Neural cell (in vitro differentiated cells): ENCODE results near the gene L3MBTL2. TPM values are rescaled to one million over a fixed set of nuclear protein-coding genes. Genes with fewer than 3 reads are reported as not detected.

Source experiments
- H2AFZ ChIP-seq: fragments of 200-600, 300-800 bp; sonication (generic), shearing (Covaris generic); 2 replicates; pipeline ENCODE4 v1.6.0; 2014; ENCODE audit warnings: low read depth, mild to moderate bottlenecking, antibody characterized with exemption, low read length, moderate library complexity
- H3F3A ChIP-seq: fragments of 200-600 bp; shearing (Covaris generic); 2 replicates; pipeline ENCODE4 v1.6.1; 2016; ENCODE audit warnings: mild to moderate bottlenecking, moderate library complexity, mixed read lengths, antibody characterized with exemption, low read length; ENCODE audit not compliant: insufficient read depth, poor library complexity, severe bottlenecking
- H3K27ac ChIP-seq: fragments of 200-600, 300-800 bp; sonication (generic), shearing (Covaris generic); 2 replicates; pipeline ENCODE4 v1.5.1; 2014; ENCODE audit warnings: mild to moderate bottlenecking, low read length, moderate library complexity
- H3K27me3 ChIP-seq: fragments of 300-800, 200-600 bp; sonication (generic), shearing (Covaris generic); 2 replicates; pipeline ENCODE4 v1.6.0; 2014; ENCODE audit warnings: mild to moderate bottlenecking, low read depth, low read length, moderate library complexity; ENCODE audit not compliant: insufficient read depth
- H3K36me3 ChIP-seq: fragments of 300-800, 200-600 bp; sonication (generic), shearing (Covaris generic); 2 replicates; pipeline ENCODE4 v1.5.1; 2014; ENCODE audit warnings: mild to moderate bottlenecking, antibody characterized with exemption, low read length, moderate library complexity; ENCODE audit not compliant: insufficient read depth
- H3K4me2 ChIP-seq: fragments of 300-800, 200-600 bp; sonication (generic), shearing (Covaris generic); 2 replicates; pipeline ENCODE4 v1.6.0; 2014; ENCODE audit warnings: mild to moderate bottlenecking, low read length
- H3K4me3 ChIP-seq: fragments of 300-800, 200-600 bp; sonication (generic), shearing (Covaris generic); 2 replicates; pipeline ENCODE4 v1.5.1; 2014; ENCODE audit warnings: mild to moderate bottlenecking, low read length, moderate library complexity
- H3K79me2 ChIP-seq: fragments of 200-600 bp; shearing (Covaris generic); replicated peaks from 2 replicates; pipeline ENCODE4 v1.6.0; 2014; ENCODE audit warnings: mild to moderate bottlenecking, low read length, moderate library complexity; ENCODE audit not compliant: insufficient read depth
- H3K9ac ChIP-seq: fragments of 300-800, 200-600 bp; sonication (generic), shearing (Covaris generic); 2 replicates; pipeline ENCODE4 v1.6.1; 2016; ENCODE audit warnings: mild to moderate bottlenecking, low read length, mixed read lengths
- H3K9me2 ChIP-seq: fragments of 200-600 bp; shearing (Covaris generic); 2 replicates; pipeline ENCODE4 v1.6.1; 2016; ENCODE audit warnings: mild to moderate bottlenecking, low read length, mixed read lengths; ENCODE audit not compliant: insufficient read depth
- H3K9me3 ChIP-seq: fragments of 200-600, 300-800 bp; sonication (generic), shearing (Covaris generic); 2 replicates; pipeline ENCODE4 v1.6.1; 2016; ENCODE audit warnings: mild to moderate bottlenecking, mixed run types, low read length, moderate library complexity, mixed read lengths
- H4K20me1 ChIP-seq: fragments of 200-600 bp; shearing (Covaris generic); 2 replicates; pipeline ENCODE4 v1.6.1; 2016; ENCODE audit warnings: mild to moderate bottlenecking, mixed run types; ENCODE audit not compliant: insufficient read depth
- CTCF ChIP-seq: fragments of 450-650 bp; IDR thresholded peaks from 2 replicates; pipeline ENCODE4 v1.5.1; 2014; ENCODE audit warnings: antibody characterized with exemption, mild to moderate bottlenecking, moderate library complexity; ENCODE audit not compliant: poor library complexity, severe bottlenecking
- EP300 ChIP-seq: fragments of 450-650 bp; conservative IDR thresholded peaks from 2 replicates; pipeline ENCODE4 v1.6.1; 2014; ENCODE audit warnings: antibody characterized with exemption, mild to moderate bottlenecking, moderate library complexity; ENCODE audit not compliant: poor library complexity, severe bottlenecking
- EZH2 ChIP-seq: fragments of 200-600, 300-800 bp; shearing (Covaris generic), sonication (generic); IDR thresholded peaks from 2 replicates; pipeline ENCODE4 v1.6.1; 2014; ENCODE audit warnings: antibody characterized with exemption, low read length, borderline replicate concordance, mild to moderate bottlenecking; ENCODE audit not compliant: insufficient read depth, poor library complexity, severe bottlenecking
- MXI1 ChIP-seq: fragments of 450-650 bp; conservative IDR thresholded peaks from 2 replicates; pipeline ENCODE4 v1.6.1; 2014; ENCODE audit warnings: antibody characterized with exemption, mild to moderate bottlenecking; ENCODE audit not compliant: poor library complexity, severe bottlenecking
- POLR2AphosphoS5 ChIP-seq: IDR thresholded peaks from 2 replicates; pipeline ENCODE4 v1.6.1; 2012
- RAD21 ChIP-seq: fragments of 450-650 bp; conservative IDR thresholded peaks from 2 replicates; pipeline ENCODE4 v1.6.1; 2014; ENCODE audit warnings: antibody characterized with exemption, mild to moderate bottlenecking, moderate library complexity
- REST ChIP-seq: IDR thresholded peaks from 2 replicates; pipeline ENCODE4 v1.6.1; 2012; ENCODE audit warnings: borderline replicate concordance
- SMC3 ChIP-seq: fragments of 450-650 bp; conservative IDR thresholded peaks from 2 replicates; pipeline ENCODE4 v1.6.1; 2014; ENCODE audit warnings: antibody characterized with exemption, mild to moderate bottlenecking, moderate library complexity; ENCODE audit not compliant: poor library complexity
- TAF1 ChIP-seq: IDR thresholded peaks from 2 replicates; pipeline ENCODE4 v1.6.1; 2012; ENCODE audit warnings: low read depth
- polyA plus RNA-seq: library from polyadenylated mRNA; depleted of rRNA; stranded (reverse); fragments of >200 nt; gene quantifications from 2 replicates; pipeline ENCODE4 v1.2.3, GENCODE V29; 2014

L3MBTL2 gene
- polyA plus RNA-seq, 1 donor from 2014 or later, result 32.5 TPM

- Histone ChIP-seq H3K4me2 (no peak overlapping the region), H3K9me3 (no peaks in the 10 kb centered on the region), H3K27ac (no peak overlapping the region), H2AFZ (no peak overlapping the region), H3F3A (no peaks in the 10 kb centered on the region), H3K79me2 (no peaks in the 10 kb centered on the region), H3K4me3 (no peak overlapping the region), H3K27me3 (no peaks in the 10 kb centered on the region), H3K9ac (no peak overlapping the region), H4K20me1 (no peaks in the 10 kb centered on the region), H3K9me2 (no peaks in the 10 kb centered on the region), H3K36me3 (no peaks in the 10 kb centered on the region)
- no peak for TF ChIP-seq EZH2
- no peak for TF ChIP-seq MXI1
- no peak for TF ChIP-seq REST
Observed at GRCh38 chr22:41252365-41252764, 47.3 kb downstream of the L3MBTL2 start.

GRCh38 chr22:41254230-41254629, 49.1 kb downstream of the L3MBTL2 start:
- no peaks in the 10 kb centered on the region for H3K79me2 ChIP-seq
- H3K9ac ChIP-seq, result no peak overlapping the region
- H4K20me1 ChIP-seq, result no peaks in the 10 kb centered on the region
- TF ChIP-seq MXI1 (no peak), EP300 (no peak), CTCF (no peak), REST (no peak), TAF1 (no peak), SMC3 (no peak), EZH2 (no peak), RAD21 (no peak), POLR2AphosphoS5 (no peak)
- H3F3A ChIP-seq, result no peaks in the 10 kb centered on the region
- H3K36me3 ChIP-seq, result no peaks in the 10 kb centered on the region
- H3K4me3 ChIP-seq, result no peak overlapping the region
- no peaks in the 10 kb centered on the region for H3K27me3 ChIP-seq
- H2AFZ ChIP-seq, result no peak overlapping the region
- H3K9me2 ChIP-seq, result no peaks in the 10 kb centered on the region
- H3K27ac ChIP-seq, result no peak overlapping the region
- no peaks in the 10 kb centered on the region for H3K9me3 ChIP-seq
- no peak overlapping the region for H3K4me2 ChIP-seq
